B cell (primary cell): ENCODE results near the gene KCNK4. TPM values are rescaled to one million over a fixed set of nuclear protein-coding genes. Genes with fewer than 3 reads are reported as not detected.

Source experiments
- ATAC-seq: fragments of 200-7000 bp; cut with Tn5 transposase; one replicate; pipeline ENCODE4 v1.10.0; 2021; ENCODE audit warnings: low read depth, mild to moderate bottlenecking, moderate number of reproducible peaks, moderate library complexity
- CTCF ChIA-PET: fragments of 350-600 bp; sonication (Branson Sonifier 250); formaldehyde crosslinking; loops from one replicate; lab custom pipeline; 2021; ENCODE audit warnings: antibody characterized with exemption, inconsistent platforms; lab: Charles Lee
- POLR2A ChIA-PET: fragments of 350-600 bp; sonication (Branson Sonifier 250); formaldehyde crosslinking; loops from one replicate; lab custom pipeline; 2021; ENCODE audit warnings: antibody characterized with exemption; lab: Charles Lee
- DNase-seq: peaks from one replicate; pipeline ENCODE4 v3.0.0; 2013
- H2AFZ ChIP-seq: 2 replicates; pipeline ENCODE4 v1.6.1; 2012; ENCODE audit warnings: mild to moderate bottlenecking, low read depth, low read length; ENCODE audit not compliant: insufficient read depth, poor library complexity, severe bottlenecking
- H3K27ac ChIP-seq, 2 donors: 1 replicate in 1 of 2; 2 replicates in 1 of 2; pipeline ENCODE4 v1.5.1; 2012 to 2013; ENCODE audit warnings: low read length in 2 of 2, mild to moderate bottlenecking in 2 of 2, moderate library complexity in 1 of 2
- H3K27me3 ChIP-seq, 4 experiments: fragments of 200-600 bp in 1 of 4; sonication (generic) in 1 of 4; replicated peaks in 1 of 4; 1 replicate in 2 of 4; 2 replicates in 2 of 4; pipeline versions ENCODE4 v1.6.1 to v1.7.0; 2013 to 2016; ENCODE audit warnings: low read length in 3 of 4, mild to moderate bottlenecking in 2 of 4, mixed read lengths in 1 of 4, moderate library complexity in 1 of 4; ENCODE audit not compliant: insufficient read depth in 4 of 4, control insufficient read depth in 3 of 4; ENCODE audit errors: control extremely low read depth in 1 of 4
- H3K36me3 ChIP-seq, 2 experiments: replicated peaks in 1 of 2; 1 replicate in 1 of 2; 2 replicates in 1 of 2; pipeline versions ENCODE4 v1.6.1 to v1.7.1; 2013; ENCODE audit warnings: low read length in 1 of 2; ENCODE audit not compliant: insufficient read depth in 2 of 2, control insufficient read depth in 1 of 2; ENCODE audit errors: control extremely low read depth in 1 of 2, extremely low read depth in 1 of 2
- H3K4me1 ChIP-seq, 2 donors: fragments of 200-600 bp in 1 of 2; sonication (generic) in 1 of 2; 1 replicate in 1 of 2; 2 replicates in 1 of 2; pipeline versions ENCODE4 v1.5.1 to v1.6.1; 2013 to 2017; ENCODE audit warnings: low read length in 2 of 2; ENCODE audit not compliant: control insufficient read depth in 2 of 2, insufficient read depth in 2 of 2
- H3K4me2 ChIP-seq: replicated peaks from 2 replicates; pipeline ENCODE3; 2012; ENCODE audit warnings: mild to moderate bottlenecking, low read depth, low read length; ENCODE audit not compliant: poor library complexity, severe bottlenecking
- H3K4me3 ChIP-seq, 5 experiments: fragments of 200-600 bp in 1 of 5; sonication (generic) in 1 of 5; 1 replicate in 3 of 5; 2 replicates in 2 of 5; pipeline versions ENCODE4 v1.5.1 to v1.7.0; 2011 to 2016; ENCODE audit warnings: low read length in 4 of 5, mild to moderate bottlenecking in 4 of 5, low read depth in 2 of 5, control low read depth in 1 of 5, moderate library complexity in 1 of 5; ENCODE audit not compliant: insufficient read depth in 1 of 5; ENCODE audit errors: control extremely low read depth in 1 of 5, extremely low read depth in 1 of 5
- H3K79me2 ChIP-seq: fragments of 200-600 bp; sonication (generic); one replicate; pipeline ENCODE4 v1.6.0; 2016; ENCODE audit warnings: low read length; ENCODE audit not compliant: control insufficient read depth, insufficient read depth
- H3K9ac ChIP-seq: fragments of 200-600 bp; sonication (generic); 2 replicates; pipeline ENCODE4 v1.6.1; 2017; ENCODE audit warnings: mild to moderate bottlenecking, low read length, moderate library complexity
- H3K9me3 ChIP-seq, 3 donors: one replicate each; pipeline versions ENCODE4 v1.6.1 to v1.7.1; 2013; ENCODE audit warnings: low read length in 2 of 3; ENCODE audit not compliant: control insufficient read depth in 2 of 3, insufficient read depth in 1 of 3; ENCODE audit errors: control extremely low read depth in 1 of 3
- H4K20me1 ChIP-seq: 2 replicates; pipeline ENCODE4 v1.6.0; 2012; ENCODE audit warnings: mild to moderate bottlenecking, low read length; ENCODE audit not compliant: insufficient read depth, control insufficient read depth, poor library complexity, severe bottlenecking
- H3K27ac Mint-ChIP-seq: one replicate; pipeline ENCODE4 v1.8.0; 2021; ENCODE audit warnings: mixed read lengths
- H3K27me3 Mint-ChIP-seq: one replicate; pipeline ENCODE4 v1.8.0; 2021; ENCODE audit warnings: mixed read lengths
- H3K4me1 Mint-ChIP-seq: one replicate; pipeline ENCODE4 v1.8.0; 2021; ENCODE audit warnings: mixed read lengths
- H3K4me3 Mint-ChIP-seq: one replicate; pipeline ENCODE4 v1.8.0; 2021; ENCODE audit warnings: mixed read lengths
- H3K9me3 Mint-ChIP-seq: one replicate; pipeline ENCODE4 v1.8.0; 2022; ENCODE audit warnings: mixed read lengths; ENCODE audit not compliant: insufficient read depth
- EZH2 ChIP-seq: IDR thresholded peaks from 2 replicates; pipeline ENCODE4 v1.6.1; 2012; ENCODE audit warnings: borderline replicate concordance, low read depth, mild to moderate bottlenecking, moderate library complexity, low read length; ENCODE audit not compliant: insufficient read depth, poor library complexity, severe bottlenecking
- WGBS: methylation state at CpG from one replicate; pipeline ENCODE4 v1.1.5; 2013; ENCODE audit warnings: missing lambda C conversion rate; ENCODE audit not compliant: insufficient coverage; 5-methylcytosine and 5-hydroxymethylcytosine counted together
- intact Hi-C: fragments of 100-400 bp; cut with micrococcal nuclease; formaldehyde crosslinking; loops from one replicate; pipeline ENCODE4 v1.10.0; 2022
- polyA plus RNA-seq: library from polyadenylated mRNA; depleted of rRNA; stranded (reverse); fragments of >200 nt; gene quantifications from 2 replicates; pipeline ENCODE4 v1.2.3, GENCODE V29; 2012
- total RNA-seq, 2 donors: library from RNA; stranded (reverse); fragments of 120-200 nt in 1 of 2; gene quantifications; 1 replicate in 1 of 2; 2 replicates in 1 of 2; pipeline versions ENCODE4 v1.2.3 to v1.2.4, GENCODE V29; 2013 to 2022
- TF ChIP-seq, protein P1 (sequence below): fragments of 200-600 bp; IDR thresholded peaks from one replicate; pipeline ENCODE4 v1.8.0; 2022; ENCODE audit warnings: antibody characterized with exemption, mild to moderate bottlenecking

The KCNK4 gene
- total and polyA plus RNA-seq, 2 donors (not counting 1 experiment from before 2014, with no cell fraction given), result 0.32 TPM; not detected in 1

DNA sequence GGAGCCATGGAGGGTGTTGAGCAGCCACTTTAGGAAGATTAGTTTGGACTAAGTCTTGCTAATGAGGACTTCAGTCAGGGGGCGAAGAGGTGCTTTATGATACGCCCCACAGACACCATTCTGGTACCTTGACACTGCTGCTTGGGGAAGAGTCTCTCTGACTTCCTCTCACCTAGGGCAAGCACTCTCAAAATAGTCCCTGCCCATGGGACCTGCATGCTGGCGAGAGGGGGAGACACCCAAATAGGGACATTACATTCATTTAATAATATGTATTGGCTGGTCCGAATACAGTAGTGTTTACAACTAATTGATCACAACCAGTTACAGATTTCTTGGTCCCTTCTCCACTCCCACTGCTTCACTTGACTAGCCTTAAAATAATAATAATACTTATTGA lies 4.7 kb downstream of the KCNK4 start:
- Histone ChIP-seq H2AFZ (no peak overlapping the region), H3K4me1 (peaks cover 28 to 56% of the 10 kb centered on the region in 2 donors), H4K20me1 (peaks cover 26% of the 10 kb centered on the region), H3K79me2 (no peaks in the 10 kb centered on the region), H3K27me3 (peaks cover 0 to 91% (median 66%) of the 10 kb centered on the region in 4 experiments), H3K36me3 (no peaks in the 10 kb centered on the region), H3K27ac (no peak overlapping the region), H3K4me2 (no peak overlapping the region), H3K9ac (no peak overlapping the region), H3K4me3 (no peak overlapping the region), H3K9me3 (peaks cover 0 to 32% (median 0%) of the 10 kb centered on the region in 3 donors)
- no peak for TF ChIP-seq EZH2
- TF ChIP-seq, protein P1, sequence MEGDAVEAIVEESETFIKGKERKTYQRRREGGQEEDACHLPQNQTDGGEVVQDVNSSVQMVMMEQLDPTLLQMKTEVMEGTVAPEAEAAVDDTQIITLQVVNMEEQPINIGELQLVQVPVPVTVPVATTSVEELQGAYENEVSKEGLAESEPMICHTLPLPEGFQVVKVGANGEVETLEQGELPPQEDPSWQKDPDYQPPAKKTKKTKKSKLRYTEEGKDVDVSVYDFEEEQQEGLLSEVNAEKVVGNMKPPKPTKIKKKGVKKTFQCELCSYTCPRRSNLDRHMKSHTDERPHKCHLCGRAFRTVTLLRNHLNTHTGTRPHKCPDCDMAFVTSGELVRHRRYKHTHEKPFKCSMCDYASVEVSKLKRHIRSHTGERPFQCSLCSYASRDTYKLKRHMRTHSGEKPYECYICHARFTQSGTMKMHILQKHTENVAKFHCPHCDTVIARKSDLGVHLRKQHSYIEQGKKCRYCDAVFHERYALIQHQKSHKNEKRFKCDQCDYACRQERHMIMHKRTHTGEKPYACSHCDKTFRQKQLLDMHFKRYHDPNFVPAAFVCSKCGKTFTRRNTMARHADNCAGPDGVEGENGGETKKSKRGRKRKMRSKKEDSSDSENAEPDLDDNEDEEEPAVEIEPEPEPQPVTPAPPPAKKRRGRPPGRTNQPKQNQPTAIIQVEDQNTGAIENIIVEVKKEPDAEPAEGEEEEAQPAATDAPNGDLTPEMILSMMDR, result no peak
- Mint-ChIP-seq H3K9me3 (no peaks in the 10 kb centered on the region), H3K27ac (no peak overlapping the region), H3K4me3 (no peak overlapping the region), H3K27me3 (peaks cover 59% of the 10 kb centered on the region), H3K4me1 (peaks cover 22% of the 10 kb centered on the region)
- DNase-seq (no peak), ATAC-seq (no peak)
- POLR2A ChIA-PET, result interaction anchor here (0.7 kb wide), 1 partner anchor 1279 kb away, joined by 10 read pairs; no protein-coding TSS in a partner anchor
- intact Hi-C loops, result no loop called here
- WGBS, result 67% methylated on average over 1 of the region's 4 CpGs
- CTCF ChIA-PET, result interaction anchor here (0.5 kb wide), 1 partner anchor 1728 kb away, joined by 3 read pairs; no protein-coding TSS in a partner anchor

GRCh38 chr11:64296236-64296635 lies 5.1 kb downstream of the KCNK4 start:
- ChIA-PET POLR2A (interaction anchor here (0.6 kb wide), 1 partner anchor 435 kb away, joined by 6 read pairs; no protein-coding TSS in a partner anchor), CTCF (interaction anchor here (1.7 kb wide), 1 partner anchor 91 kb away, joined by 5 read pairs; no protein-coding TSS in a partner anchor)
- Histone ChIP-seq H3K27me3 (peaks cover 0 to 91% (median 66%) of the 10 kb centered on the region in 4 experiments), H3K9ac (no peak overlapping the region), H3K9me3 (peaks cover 0 to 30% (median 0%) of the 10 kb centered on the region in 3 donors), H3K79me2 (no peaks in the 10 kb centered on the region), H2AFZ (no peak overlapping the region), H3K4me3 (no peak overlapping the region), H3K4me2 (no peak overlapping the region), H4K20me1 (peaks cover 25% of the 10 kb centered on the region), H3K27ac (no peak overlapping the region), H3K4me1 (peaks cover 31 to 54% of the 10 kb centered on the region in 2 donors), H3K36me3 (no peaks in the 10 kb centered on the region)
- intact Hi-C loops, result no loop called here
- peaks cover 24% of the 10 kb centered on the region for H3K4me1 Mint-ChIP-seq
- no peak overlapping the region for H3K27ac Mint-ChIP-seq
- WGBS, result 57% methylated on average over 1 of the region's 1 CpG
- DNase-seq (no peak), ATAC-seq (no peak)
- TF ChIP-seq, protein P1, result no peak
- TF ChIP-seq EZH2, result no peak
- H3K27me3 Mint-ChIP-seq, result peaks cover 61% of the 10 kb centered on the region
- no peak overlapping the region for H3K4me3 Mint-ChIP-seq
- no peaks in the 10 kb centered on the region for H3K9me3 Mint-ChIP-seq
